T-cell (primary cell): ENCODE data around the gene SLC11A1. TPM values are rescaled to one million over a fixed set of nuclear protein-coding genes. Genes with fewer than 3 reads are reported as not detected.

Experiments used
- ATAC-seq, 4 experiments: fragments of 200-7000 bp in 3 of 4; fragments of 150-1000 bp in 1 of 4; cut with Tn5 transposase; replicated peaks in 1 of 4; 1 replicate in 3 of 4; 2 replicates in 1 of 4; pipeline ENCODE4 v1.10.0; 2021; ENCODE audit warnings: moderate library complexity in 3 of 4, mild to moderate bottlenecking in 2 of 4, moderate number of reproducible peaks in 1 of 4
- CTCF ChIA-PET, 2 donors: fragments of 300-600 bp; sonication (Branson Sonifier 250); formaldehyde crosslinking; loops; one replicate each; lab custom pipeline; 2022; ENCODE audit warnings: antibody characterized with exemption in 2 of 2; lab: Charles Lee
- POLR2A ChIA-PET, 2 donors: fragments of 300-600 bp; sonication (Branson Sonifier 250); formaldehyde crosslinking; loops; one replicate each; lab custom pipeline; 2022; ENCODE audit warnings: antibody characterized with exemption in 2 of 2; lab: Charles Lee
- DNase-seq, 35 experiments: peaks; one replicate each; pipeline versions ENCODE4 v3.0.0 to v3.0.0-alpha.2; 2013 to 2023
- H3K27ac ChIP-seq: one replicate; pipeline ENCODE4 v1.5.1; 2013; ENCODE audit warnings: low read length
- H3K27me3 ChIP-seq, 2 experiments: replicated peaks in 1 of 2; 1 replicate in 1 of 2; 2 replicates in 1 of 2; pipeline versions ENCODE4 v1.6.1 to v1.7.0; 2013; ENCODE audit warnings: low read length in 1 of 2, mixed read lengths in 1 of 2; ENCODE audit not compliant: control insufficient read depth in 2 of 2, insufficient read depth in 2 of 2; ENCODE audit errors: extremely low read depth in 1 of 2
- H3K36me3 ChIP-seq, 2 donors: 1 replicate in 1 of 2; 2 replicates in 1 of 2; pipeline versions ENCODE4 v1.6.1 to v1.7.0; 2013; ENCODE audit warnings: low read length in 1 of 2; ENCODE audit not compliant: control insufficient read depth in 2 of 2, insufficient read depth in 1 of 2; ENCODE audit errors: extremely low read depth in 1 of 2
- H3K4me1 ChIP-seq, 2 experiments: 1 replicate in 1 of 2; 2 replicates in 1 of 2; pipeline versions ENCODE4 v1.6.1 to v1.7.0; 2013; ENCODE audit warnings: low read length in 2 of 2, mixed read lengths in 1 of 2; ENCODE audit not compliant: insufficient read depth in 2 of 2, control insufficient read depth in 1 of 2; ENCODE audit errors: extremely low read depth in 1 of 2
- H3K4me3 ChIP-seq, 2 donors: 1 replicate in 1 of 2; 2 replicates in 1 of 2; pipeline versions ENCODE4 v1.5.1 to v1.7.0; 2013; ENCODE audit warnings: mild to moderate bottlenecking in 2 of 2, low read length in 1 of 2, moderate library complexity in 1 of 2; ENCODE audit not compliant: control insufficient read depth in 1 of 2; ENCODE audit errors: extremely low read depth in 1 of 2
- H3K9me3 ChIP-seq: 2 replicates; pipeline ENCODE4 v1.7.0; 2013
- H3K27ac Mint-ChIP-seq, 2 donors: one replicate each; pipeline ENCODE4 v1.8.0; 2020 to 2021; ENCODE audit warnings: mild to moderate bottlenecking in 2 of 2, mixed read lengths in 2 of 2
- H3K27me3 Mint-ChIP-seq, 2 donors: one replicate each; pipeline ENCODE4 v1.8.0; 2021 to 2022; ENCODE audit warnings: mixed read lengths in 2 of 2
- H3K36me3 Mint-ChIP-seq: one replicate; pipeline ENCODE4 v1.8.0; 2021; ENCODE audit warnings: mixed read lengths
- H3K4me1 Mint-ChIP-seq, 3 donors: one replicate each; pipeline ENCODE4 v1.8.0; 2020 to 2022; ENCODE audit warnings: mixed read lengths in 3 of 3, mild to moderate bottlenecking in 1 of 3
- H3K4me3 Mint-ChIP-seq, 3 donors: one replicate each; pipeline ENCODE4 v1.8.0; 2020 to 2022; ENCODE audit warnings: mild to moderate bottlenecking in 3 of 3, mixed read lengths in 3 of 3, moderate library complexity in 3 of 3
- H3K9me3 Mint-ChIP-seq, 3 donors: one replicate each; pipeline ENCODE4 v1.8.0; 2020 to 2022; ENCODE audit warnings: mixed read lengths in 3 of 3
- WGBS: methylation state at CpG from one replicate; pipeline ENCODE4 v1.1.5; 2013; ENCODE audit warnings: missing lambda C conversion rate; ENCODE audit not compliant: insufficient coverage; 5-methylcytosine and 5-hydroxymethylcytosine counted together
- total RNA-seq, 35 experiments: library from RNA in 6 of 35; stranded (reverse) in 6 of 35; fragments of 120-200 nt in 1 of 35; gene quantifications; one replicate each; pipeline versions ENCODE4 v1.2.1 to v1.2.4 and lab custom pipeline; 2013 to 2026

Gene SLC11A1
- total RNA-seq, 5 donors from 2014 or later (not counting 1 experiment from before 2014, with no cell fraction given), result 0.40 to 1.2 (median 0.79) TPM

DNA sequence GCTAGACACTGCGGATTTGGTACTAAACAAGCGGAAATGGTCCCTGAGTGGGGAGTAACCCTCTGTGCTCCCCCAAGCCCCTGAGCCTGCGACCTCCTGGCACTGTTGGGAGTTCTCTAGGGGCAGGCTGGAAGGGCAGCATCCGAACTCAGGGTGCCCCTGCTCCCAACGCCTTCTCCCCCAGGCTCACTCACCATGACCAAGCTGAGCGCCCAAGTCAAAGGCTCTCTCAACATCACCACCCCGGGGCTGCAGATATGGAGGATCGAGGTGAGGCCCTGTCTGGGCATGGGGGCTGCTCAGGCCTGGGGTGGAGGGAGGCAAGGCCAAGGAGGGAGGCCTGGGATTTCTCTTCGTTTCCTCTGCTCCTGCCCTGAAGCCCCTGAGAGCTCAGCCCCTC is 41.5 kb downstream of the SLC11A1 start:
- H3K4me1 ChIP-seq, result no peaks in the 10 kb centered on the region
- DNase-seq (no peak), ATAC-seq (no peak)
- Mint-ChIP-seq H3K27me3 (no peaks in the 10 kb centered on the region), H3K4me1 (peaks cover 0 to 8% (median 0%) of the 10 kb centered on the region in 3 donors), H3K4me3 (no peak overlapping the region), H3K27ac (no peak overlapping the region), H3K36me3 (no peaks in the 10 kb centered on the region), H3K9me3 (no peaks in the 10 kb centered on the region)
- POLR2A ChIA-PET, result no interaction called here
- CTCF ChIA-PET, result no interaction called here
- H3K27me3 ChIP-seq, result peaks cover 0 to 9% of the 10 kb centered on the region in 2 experiments
- H3K36me3 ChIP-seq, result no peaks in the 10 kb centered on the region
- no peak overlapping the region for H3K4me3 ChIP-seq
- no peaks in the 10 kb centered on the region for H3K9me3 ChIP-seq
- 80% methylated on average over 1 of the region's 9 CpGs for WGBS
- H3K27ac ChIP-seq, result no peak overlapping the region

DNA sequence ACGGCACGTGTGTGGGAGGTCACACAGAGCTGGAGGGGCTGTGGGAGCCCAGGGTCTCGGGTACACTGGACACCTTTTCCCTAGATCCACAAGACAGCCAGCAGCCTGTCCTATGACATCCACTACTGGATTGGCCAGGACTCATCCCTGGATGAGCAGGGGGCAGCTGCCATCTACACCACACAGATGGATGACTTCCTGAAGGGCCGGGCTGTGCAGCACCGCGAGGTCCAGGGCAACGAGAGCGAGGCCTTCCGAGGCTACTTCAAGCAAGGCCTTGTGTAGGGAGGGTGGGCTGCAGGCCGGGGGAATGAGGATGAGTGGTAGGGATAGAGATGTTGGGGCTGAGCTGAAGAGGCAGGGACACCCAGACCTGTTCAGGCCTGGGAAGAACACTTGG is 43.5 kb downstream of the SLC11A1 start:
- Histone ChIP-seq H3K4me1 (peaks cover 0 to 2% of the 10 kb centered on the region in 2 experiments), H3K27me3 (peaks cover 0 to 19% of the 10 kb centered on the region in 2 experiments), H3K4me3 (no peak overlapping the region), H3K27ac (no peak overlapping the region), H3K36me3 (no peaks in the 10 kb centered on the region), H3K9me3 (no peaks in the 10 kb centered on the region)
- 88% methylated on average over 7 of the region's 10 CpGs for WGBS
- ATAC-seq (no peak), DNase-seq (no peak)
- CTCF ChIA-PET, result no interaction called here
- Mint-ChIP-seq H3K27me3 (peaks cover 0 to 4% of the 10 kb centered on the region in 2 donors), H3K27ac (no peak overlapping the region), H3K4me1 (peaks cover 0 to 8% (median 0%) of the 10 kb centered on the region in 3 donors), H3K36me3 (no peaks in the 10 kb centered on the region), H3K9me3 (no peaks in the 10 kb centered on the region), H3K4me3 (no peak overlapping the region)
- POLR2A ChIA-PET, result no interaction called here

DNA sequence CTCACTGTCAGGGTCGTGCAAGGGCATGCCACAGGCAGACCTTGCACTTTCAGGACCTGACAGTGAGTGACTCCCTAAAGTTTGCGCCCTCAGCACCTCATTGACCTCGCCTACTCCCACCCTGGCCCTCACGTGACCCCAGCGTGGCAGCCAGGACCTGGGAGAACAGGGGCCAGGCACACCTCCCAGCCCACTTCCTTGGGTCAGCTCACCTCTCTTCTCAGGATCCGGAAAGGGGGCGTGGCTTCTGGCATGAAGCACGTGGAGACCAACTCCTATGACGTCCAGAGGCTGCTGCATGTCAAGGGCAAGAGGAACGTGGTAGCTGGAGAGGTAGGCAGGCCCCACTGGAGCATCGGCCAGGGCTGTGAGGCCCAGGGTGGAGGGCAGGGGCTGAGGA is 45.7 kb downstream of the SLC11A1 start:
- ATAC-seq (no peak), DNase-seq (no peak)
- 71% methylated on average over 10 of the region's 11 CpGs for WGBS
- Mint-ChIP-seq H3K36me3 (no peaks in the 10 kb centered on the region), H3K27me3 (peaks cover 0 to 11% of the 10 kb centered on the region in 2 donors), H3K9me3 (no peaks in the 10 kb centered on the region), H3K4me3 (no peak overlapping the region), H3K27ac (no peak overlapping the region), H3K4me1 (peaks cover 0 to 4% (median 0%) of the 10 kb centered on the region in 3 donors)
- H3K27ac ChIP-seq, result no peak overlapping the region
- ChIA-PET CTCF (interaction anchor here in 1 of 2 donors (0.7 kb wide), 1 partner anchor 35 kb away, joined by 4 read pairs; no protein-coding TSS in a partner anchor), POLR2A (no interaction called here)
- no peaks in the 10 kb centered on the region for H3K36me3 ChIP-seq
- H3K27me3 ChIP-seq, result peaks cover 0 to 26% of the 10 kb centered on the region in 2 experiments
- no peak overlapping the region for H3K4me3 ChIP-seq
- peaks cover 0 to 2% of the 10 kb centered on the region in 2 experiments for H3K4me1 ChIP-seq
- no peaks in the 10 kb centered on the region for H3K9me3 ChIP-seq

DNA sequence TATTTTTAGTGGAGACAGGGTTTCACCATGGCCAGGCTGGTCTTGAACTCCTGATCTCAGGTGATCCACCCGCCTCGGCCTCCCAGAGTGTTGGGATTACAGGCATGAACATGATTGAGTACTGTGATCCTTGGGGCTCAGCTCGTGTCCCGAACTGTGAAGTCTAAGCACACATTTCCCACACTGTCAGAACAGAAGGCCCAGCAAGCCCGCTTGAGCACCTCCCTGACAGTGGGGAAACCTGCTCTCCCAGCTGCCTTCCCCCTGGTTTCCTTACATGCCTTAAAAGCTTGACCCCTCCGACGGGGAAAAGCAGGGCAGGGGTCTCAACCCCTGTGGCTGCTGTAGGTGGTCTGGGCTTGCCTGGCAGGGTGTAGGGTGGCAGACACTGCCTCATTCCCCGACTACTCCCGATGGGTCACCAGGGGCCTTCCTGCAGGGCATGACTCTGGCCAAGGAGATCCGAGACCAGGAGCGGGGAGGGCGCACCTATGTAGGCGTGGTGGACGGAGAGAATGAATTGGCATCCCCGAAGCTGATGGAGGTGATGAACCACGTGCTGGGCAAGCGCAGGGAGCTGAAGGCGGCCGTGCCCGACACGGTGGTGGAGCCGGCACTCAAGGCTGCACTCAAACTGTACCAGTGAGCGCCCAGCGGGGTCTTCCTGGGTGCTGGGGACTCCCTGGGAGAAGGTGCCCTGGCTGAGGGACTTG is 46.9 kb downstream of the SLC11A1 start:
- DNase-seq, result no peak
- H3K36me3 Mint-ChIP-seq, result no peaks in the 10 kb centered on the region
- peaks cover 0 to 4% (median 0%) of the 10 kb centered on the region in 3 donors for H3K4me1 Mint-ChIP-seq
- H3K27me3 Mint-ChIP-seq, result peaks cover 0 to 11% of the 10 kb centered on the region in 2 donors
- Histone ChIP-seq H3K27ac (no peak overlapping the region), H3K27me3 (peaks cover 0 to 27% of the 10 kb centered on the region in 2 experiments), H3K4me3 (no peak overlapping the region), H3K4me1 (peaks cover 0 to 2% of the 10 kb centered on the region in 2 experiments), H3K9me3 (no peaks in the 10 kb centered on the region), H3K36me3 (no peaks in the 10 kb centered on the region)
- WGBS, result 94% methylated on average over 16 of the region's 24 CpGs
- ChIA-PET CTCF (no interaction called here), POLR2A (no interaction called here)
- no peak overlapping the region for H3K4me3 Mint-ChIP-seq
- no peaks in the 10 kb centered on the region for H3K9me3 Mint-ChIP-seq
- no peak overlapping the region for H3K27ac Mint-ChIP-seq
- no peak for ATAC-seq

DNA sequence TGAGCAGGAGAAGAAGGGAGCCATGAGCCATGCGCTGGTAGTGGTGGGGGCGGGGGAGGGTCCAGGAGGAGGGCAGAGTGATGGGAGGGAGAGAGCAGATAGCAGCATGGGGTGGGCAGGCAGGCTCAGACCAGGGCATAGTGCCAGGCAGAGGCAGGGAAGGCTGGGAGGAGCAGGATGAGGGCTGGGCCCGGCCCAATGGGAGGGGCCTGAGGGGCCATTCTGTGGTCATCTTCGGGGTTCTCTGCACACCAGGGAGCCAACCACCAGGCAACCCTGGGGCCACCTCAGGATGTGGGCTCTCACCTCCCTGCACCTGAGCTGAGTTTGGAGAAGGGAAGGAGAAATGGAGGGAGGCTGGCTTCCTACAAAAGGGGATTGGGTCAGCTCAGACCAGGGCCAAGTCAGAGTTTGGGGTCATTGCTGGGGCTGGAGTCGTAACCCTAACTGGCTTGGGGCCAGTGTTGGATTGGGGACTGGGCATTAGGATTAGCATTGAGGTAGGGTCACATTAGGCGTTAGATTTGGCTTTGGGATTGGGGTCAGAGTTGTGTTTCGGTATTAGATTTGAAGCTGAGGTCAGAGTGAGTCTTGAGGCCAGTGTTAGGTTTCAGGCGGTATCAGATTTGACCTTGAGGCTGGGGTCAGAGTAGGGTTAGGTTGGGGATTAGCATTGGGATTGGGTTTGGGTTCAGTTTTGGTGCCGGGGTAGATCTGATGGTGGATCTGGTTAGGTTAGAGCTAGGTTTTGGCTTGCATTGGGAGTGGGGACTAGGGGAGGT is 48.0 kb downstream of the SLC11A1 start:
- no peak overlapping the region for H3K4me3 Mint-ChIP-seq

DNA sequence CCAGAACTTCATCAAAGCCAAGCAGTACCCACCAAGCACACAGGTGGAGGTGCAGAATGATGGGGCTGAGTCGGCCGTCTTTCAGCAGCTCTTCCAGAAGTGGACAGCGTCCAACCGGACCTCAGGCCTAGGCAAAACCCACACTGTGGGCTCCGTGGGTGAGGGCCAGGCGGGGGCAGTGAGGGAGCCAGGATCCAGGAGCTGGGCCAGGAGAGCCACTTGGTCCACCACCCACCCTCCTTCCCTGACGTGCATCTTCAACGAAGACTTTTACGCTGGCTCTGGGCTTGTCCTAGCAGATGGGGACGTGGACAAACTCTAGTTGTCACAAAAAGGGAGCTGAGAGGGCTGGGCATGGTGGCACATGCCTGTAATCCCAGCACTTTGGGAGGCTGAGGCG is 48.6 kb downstream of the SLC11A1 start:
- ATAC-seq (no peak), DNase-seq (no peak)
- no peaks in the 10 kb centered on the region for H3K36me3 ChIP-seq
- Mint-ChIP-seq H3K9me3 (no peaks in the 10 kb centered on the region), H3K27ac (peak overlapping the region in 1 of 2 donors; percentile 9), H3K36me3 (no peaks in the 10 kb centered on the region), H3K4me3 (no peak overlapping the region), H3K4me1 (peaks cover 0 to 4% (median 0%) of the 10 kb centered on the region in 3 donors), H3K27me3 (peaks cover 0 to 11% of the 10 kb centered on the region in 2 donors)
- no peak overlapping the region for H3K4me3 ChIP-seq
- ChIA-PET POLR2A (no interaction called here), CTCF (interaction anchor here in 1 of 2 donors (0.6 to 0.8 kb wide), 3 partner anchors 15 to 566 kb away, joined by 3 read pairs; no protein-coding TSS in a partner anchor)
- peaks cover 0 to 18% of the 10 kb centered on the region in 2 experiments for H3K27me3 ChIP-seq
- no peaks in the 10 kb centered on the region for H3K9me3 ChIP-seq
- H3K27ac ChIP-seq, result no peak overlapping the region
- 86% methylated on average over 11 of the region's 11 CpGs for WGBS
- peaks cover 0 to 2% of the 10 kb centered on the region in 2 experiments for H3K4me1 ChIP-seq

More for the DNA sequence above, 48.0 kb downstream of the SLC11A1 start:
- Histone ChIP-seq H3K4me1 (peaks cover 0 to 2% of the 10 kb centered on the region in 2 experiments), H3K36me3 (no peaks in the 10 kb centered on the region), H3K27me3 (peaks cover 0 to 24% of the 10 kb centered on the region in 2 experiments), H3K4me3 (no peak overlapping the region), H3K9me3 (no peaks in the 10 kb centered on the region), H3K27ac (no peak overlapping the region)
- no peaks in the 10 kb centered on the region for H3K36me3 Mint-ChIP-seq
- peaks cover 0 to 11% of the 10 kb centered on the region in 2 donors for H3K27me3 Mint-ChIP-seq
- no peak overlapping the region for H3K27ac Mint-ChIP-seq
- POLR2A ChIA-PET, result no interaction called here
- DNase-seq (no peak), ATAC-seq (no peak)
- 73% methylated on average over 7 of the region's 9 CpGs for WGBS
- no peaks in the 10 kb centered on the region for H3K9me3 Mint-ChIP-seq
- CTCF ChIA-PET, result interaction anchor here in 1 of 2 donors (0.6 to 0.8 kb wide), 2 partner anchors 16 to 567 kb away, joined by 3 read pairs; no protein-coding TSS in a partner anchor
- peaks cover 0 to 4% (median 0%) of the 10 kb centered on the region in 3 donors for H3K4me1 Mint-ChIP-seq
